K562 (cell line): ENCODE measurements around the gene ATRX. TPM values are rescaled to one million over a fixed set of nuclear protein-coding genes. Genes with fewer than 3 reads are reported as not detected.

ENCODE experiments used
- ATAC-seq: fragments of 200-7000 bp; cut with Tn5 transposase; 3 replicates; pipeline ENCODE4 v1.9.1; 2020; ENCODE audit warnings: moderate library complexity
- BruUV-seq: library from RNA; stranded (reverse); fragments of 400-500 nt; replicated peaks from 2 replicates; lab custom pipeline; 2021; lab: Mats Ljungman, UMichigan
- CTCF ChIA-PET: fragments of 300-600 bp; formaldehyde crosslinking; extraction: SDS; loops from one replicate; lab custom pipeline; 2021; ENCODE audit warnings: low intra/inter-chr PET ratio; lab: Yijun Ruan, JAX
- POLR2A ChIA-PET: fragments of 300-600, 350-650 bp; sonication (Branson Sonifier 250); formaldehyde crosslinking; extraction: SDS; loops from one replicate; lab custom pipeline; 2021; ENCODE audit warnings: antibody characterized with exemption, inconsistent platforms; lab: Yijun Ruan, JAX
- DNase-seq, 4 experiments: peaks; one replicate each; pipeline versions ENCODE4 v3.0.0 to v3.0.0-alpha.2; 2011 to 2018; ENCODE audit warnings: low spot score in 3 of 4, mixed read lengths in 3 of 4; ENCODE audit errors: extremely low read depth in 1 of 4
- FAIRE-seq: peaks from 2 replicates; lab custom pipeline; 2011; peaks lifted over from hg19 to GRCh38; lab: Jason Lieb, UNC
- H2AFZ ChIP-seq: 2 replicates; pipeline ENCODE4 v1.6.0; 2011; ENCODE audit warnings: low read depth, low read length, control low read depth, inconsistent platforms
- H3K27ac ChIP-seq: fragments of 200-600 bp; 3 replicates; pipeline ENCODE4 v1.8.0; 2011; ENCODE audit warnings: low read depth, mild to moderate bottlenecking, control low read depth, inconsistent platforms, low read length, moderate library complexity, mixed read lengths; ENCODE audit errors: extremely low read depth
- H3K27me3 ChIP-seq, 2 experiments: fragments of 300-600 bp in 1 of 2; 2 replicates in 1 of 2; 3 replicates in 1 of 2; pipeline versions ENCODE4 v1.6.0 to v1.8.0; 2011; ENCODE audit warnings: inconsistent platforms in 2 of 2, low read length in 2 of 2, mild to moderate bottlenecking in 1 of 2, mixed read lengths in 1 of 2, moderate library complexity in 1 of 2; ENCODE audit not compliant: control insufficient read depth in 2 of 2, insufficient read depth in 2 of 2
- H3K36me3 ChIP-seq: fragments of 300-600 bp; 3 replicates; pipeline ENCODE4 v1.8.0; 2011; ENCODE audit warnings: mild to moderate bottlenecking, low read length, inconsistent platforms; ENCODE audit not compliant: control insufficient read depth, insufficient read depth
- H3K4me1 ChIP-seq, 2 experiments: fragments of 200-600 bp in 1 of 2; replicated peaks in 1 of 2; 2 replicates in 1 of 2; 3 replicates in 1 of 2; pipeline versions ENCODE4 v1.5.1 to v1.8.0; 2011; ENCODE audit warnings: inconsistent platforms in 2 of 2, low read length in 2 of 2, mild to moderate bottlenecking in 1 of 2, mixed read lengths in 1 of 2, moderate library complexity in 1 of 2; ENCODE audit not compliant: control insufficient read depth in 2 of 2, insufficient read depth in 2 of 2
- H3K4me2 ChIP-seq: 2 replicates; pipeline ENCODE4 v1.6.1; 2011; ENCODE audit warnings: low read length, control low read depth, inconsistent platforms, mixed read lengths; ENCODE audit not compliant: insufficient read depth
- H3K4me3 ChIP-seq: fragments of 200-600 bp; sonication (generic), shearing (Covaris generic); 2 replicates; pipeline ENCODE4 v1.5.1; 2016; ENCODE audit warnings: control low read depth, inconsistent platforms
- H3K79me2 ChIP-seq: fragments of 200-600 bp; 3 replicates; pipeline ENCODE4 v1.8.0; 2011; ENCODE audit warnings: low read length, inconsistent platforms; ENCODE audit not compliant: control insufficient read depth, insufficient read depth
- H3K9ac ChIP-seq, 2 experiments: 2 replicates each; pipeline versions ENCODE4 v1.6.0 to v1.6.1; 2011; ENCODE audit warnings: low read depth in 2 of 2, low read length in 2 of 2, control low read depth in 1 of 2, inconsistent platforms in 1 of 2, mild to moderate bottlenecking in 1 of 2, mixed read lengths in 1 of 2; ENCODE audit not compliant: insufficient read depth in 1 of 2
- H3K9me1 ChIP-seq: one replicate; pipeline ENCODE4 v1.6.0; 2011; ENCODE audit warnings: inconsistent platforms, mild to moderate bottlenecking, low read length, moderate library complexity; ENCODE audit not compliant: control insufficient read depth, insufficient read depth
- H3K9me3 ChIP-seq: replicated peaks from 2 replicates; pipeline ENCODE4 v1.5.1; 2011; ENCODE audit warnings: low read depth, low read length, inconsistent platforms; ENCODE audit not compliant: control insufficient read depth, insufficient read depth
- H4K20me1 ChIP-seq: replicated peaks from 2 replicates; pipeline ENCODE4 v1.6.1; 2011; ENCODE audit warnings: low read length, inconsistent platforms, mixed read lengths; ENCODE audit not compliant: control insufficient read depth, insufficient read depth
- C11orf30 ChIP-seq: fragments of 450-650 bp; IDR thresholded peaks from 2 replicates; pipeline ENCODE4 v1.6.1; 2016; ENCODE audit warnings: low read depth, mild to moderate bottlenecking
- DACH1 ChIP-seq: fragments of 450-650 bp; IDR thresholded peaks from 2 replicates; pipeline ENCODE4 v1.6.1; 2018; ENCODE audit not compliant: partially characterized antibody
- MAFF ChIP-seq: IDR thresholded peaks from 2 replicates; pipeline ENCODE4 v1.6.1; 2012; ENCODE audit warnings: low read length, improper control_type of control experiment
- MAFG ChIP-seq: fragments of 450-650 bp; conservative IDR thresholded peaks from 2 replicates; pipeline ENCODE4 v1.6.1; 2016; ENCODE audit warnings: missing genetic modification characterization, missing compliant biosample characterization
- MAFK ChIP-seq: IDR thresholded peaks from 2 replicates; pipeline ENCODE4 v1.6.1; 2011; ENCODE audit warnings: low read length, improper control_type of control experiment
- ZNF316 ChIP-seq: fragments of 450-650 bp; IDR thresholded peaks from 2 replicates; pipeline ENCODE4 v1.6.1; 2016
- WGBS: fragments of 100-300 bp; shearing (Covaris generic); methylation state at CpG from one replicate; pipeline ENCODE4 v1.1.6; 2016; ENCODE audit warnings: low coverage, mixed read lengths; ENCODE audit not compliant: insufficient coverage; ENCODE audit errors: missing lambda C conversion rate; 5-methylcytosine and 5-hydroxymethylcytosine counted together
- in situ Hi-C: fragments of 300-500 bp; cut with MboI; formaldehyde crosslinking; loops from 4 replicates; pipeline ENCODE4 v1.15.0; 2018; ENCODE audit warnings: inconsistent platforms, mixed read lengths
- intact Hi-C: fragments of 100-400 bp; cut with micrococcal nuclease; formaldehyde crosslinking; loops from 2 replicates; pipeline ENCODE4 v1.14.2; 2022
- polyA plus RNA-seq, 8 experiments: library from polyadenylated mRNA; depleted of rRNA in 4 of 8; stranded (reverse) in 5 of 8; unstranded in 3 of 8; fragments of >200 nt; fragmentation: Nextera tagmentation in 2 of 8; fragmentation: Illumina TruSeq in 1 of 8; extraction: Ambion mirVana in 2 of 8; extraction: Trizol in 1 of 8; gene quantifications; 2 replicates each; pipeline versions ENCODE4 v1.2.1 to v1.2.3, GENCODE V29; 2011 to 2014; ENCODE audit warnings: inconsistent platforms in 1 of 8, missing spikeins in 1 of 8
- total RNA-seq, 7 experiments: library from RNA; depleted of rRNA in 6 of 7; stranded (reverse); fragments of >200 nt in 6 of 7; fragmentation: Illumina TruSeq in 2 of 7; extraction: Trizol in 2 of 7; gene quantifications; 2 replicates each; pipeline versions ENCODE4 v1.2.1 to v1.2.3, GENCODE V29; 2011 to 2021; ENCODE audit warnings: low replicate concordance in 1 of 7
- TF ChIP-seq, protein P1 (sequence below), 2 experiments: IDR thresholded peaks; 2 replicates each; pipeline ENCODE4 v1.6.1; 2011; ENCODE audit warnings: borderline replicate concordance in 1 of 2, control low read depth in 1 of 2, low read depth in 1 of 2, low read length in 1 of 2, mild to moderate bottlenecking in 1 of 2, mixed read lengths in 1 of 2, moderate library complexity in 1 of 2; ENCODE audit not compliant: insufficient read depth in 1 of 2, insufficient read length in 1 of 2, poor library complexity in 1 of 2, severe bottlenecking in 1 of 2; ENCODE audit errors: extremely low read depth in 1 of 2

ATRX gene
- total and polyA plus RNA-seq, 9 of the 15 experiments (the other 6 are each of a cell fraction or from before 2014, with no cell fraction given), result 7.7 to 23.1 (median 20.2) TPM

DNA sequence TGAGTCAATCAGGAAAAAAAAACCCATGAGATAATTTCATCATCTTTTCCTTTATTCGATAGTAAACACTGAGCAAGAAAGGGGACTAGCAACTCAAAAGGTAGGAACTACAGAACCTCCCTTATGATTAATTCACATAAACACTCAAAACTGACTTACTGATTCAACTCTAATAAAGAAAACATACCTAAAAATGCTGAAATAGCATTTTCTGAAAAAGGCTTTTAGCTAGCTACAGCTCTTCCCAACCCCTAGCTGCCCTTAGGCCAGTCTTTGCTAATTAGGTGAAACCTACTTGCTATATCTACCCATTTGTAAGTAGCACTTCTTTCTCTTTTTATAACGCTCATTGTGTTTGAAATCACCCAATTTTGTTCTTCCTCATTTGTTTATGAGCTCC lies 150.6 kb downstream of the ATRX start:
- no peak overlapping the region for H2AFZ ChIP-seq
- H3K36me3 ChIP-seq, result peaks cover 3% of the 10 kb centered on the region; the same call in 1 of the 3 replicates
- BruUV-seq, result no TSS peak
- in situ Hi-C loops (no loop called here), intact Hi-C loops (no loop called here)
- no peak overlapping the region for H3K4me2 ChIP-seq
- no peaks in the 10 kb centered on the region for H3K79me2 ChIP-seq
- no peaks in the 10 kb centered on the region for H3K4me1 ChIP-seq
- DNase-seq (no peak), ATAC-seq (no peak), FAIRE-seq (no peak)
- TF ChIP-seq MAFG, result peak; percentile 40; the same call in 1 of the 2 replicates
- TF ChIP-seq ZNF316, result peak; percentile 72
- no peak for TF ChIP-seq DACH1
- TF ChIP-seq MAFF, result peak; percentile 64
- TF ChIP-seq, protein P1, sequence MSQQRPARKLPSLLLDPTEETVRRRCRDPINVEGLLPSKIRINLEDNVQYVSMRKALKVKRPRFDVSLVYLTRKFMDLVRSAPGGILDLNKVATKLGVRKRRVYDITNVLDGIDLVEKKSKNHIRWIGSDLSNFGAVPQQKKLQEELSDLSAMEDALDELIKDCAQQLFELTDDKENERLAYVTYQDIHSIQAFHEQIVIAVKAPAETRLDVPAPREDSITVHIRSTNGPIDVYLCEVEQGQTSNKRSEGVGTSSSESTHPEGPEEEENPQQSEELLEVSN (IDR thresholded peaks at IDR 0.05; ENCODE audit: borderline replicate concordance in 1 of 2, extremely low read depth in 1 of 2, insufficient read depth in 1 of 2, insufficient read length in 1 of 2, low read depth in 1 of 2, low read length in 1 of 2, poor library complexity in 1 of 2, severe bottlenecking in 1 of 2), result no peak
- TF ChIP-seq MAFK, result peak; percentile 61
- peak; percentile 54; the same call in 1 of the 2 replicates for TF ChIP-seq C11orf30
- no peak overlapping the region for H3K9ac ChIP-seq
- ChIA-PET POLR2A (no interaction called here), CTCF (no interaction called here)
- H3K27ac ChIP-seq, result no peak overlapping the region
- H4K20me1 ChIP-seq, result no peaks in the 10 kb centered on the region
- 50% methylated on average over 2 of the region's 2 CpGs for WGBS
- no peaks in the 10 kb centered on the region for H3K9me1 ChIP-seq
- no peak overlapping the region for H3K4me3 ChIP-seq
- H3K9me3 ChIP-seq, result no peaks in the 10 kb centered on the region
- H3K27me3 ChIP-seq, result no peaks in the 10 kb centered on the region
